ENCODE data around the gene PCLAF.
A peak's percentile ranks its signal among the peaks of the same experiment; 100 is the strongest.
"Not testable (repeated sequence)": the region's sequence is repeated elsewhere in the genome, so short reads cannot be mapped to it uniquely, and the experiment has no call there.

PCLAF gene

DNA sequence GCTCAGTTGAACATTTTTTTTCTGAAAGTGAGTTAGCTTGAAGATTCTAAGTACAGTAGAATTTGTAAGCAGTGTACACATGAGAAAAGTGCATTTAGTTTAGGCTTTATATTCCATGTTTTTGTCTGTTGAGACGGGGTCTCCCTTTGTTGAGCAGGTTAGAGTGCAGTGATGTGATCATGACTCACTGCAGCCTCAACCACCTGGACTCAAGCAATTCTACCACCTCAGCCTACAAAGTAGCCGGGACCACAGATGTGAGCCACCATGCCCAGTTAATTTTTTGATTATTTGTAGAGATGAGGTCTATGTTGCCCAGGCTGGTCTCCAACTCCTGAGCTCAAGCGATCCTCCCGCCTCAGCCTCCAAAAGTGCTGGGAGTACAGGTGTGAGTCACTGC is 20.0 kb downstream of the PCLAF start:
- no peak for DNase-seq

DNA sequence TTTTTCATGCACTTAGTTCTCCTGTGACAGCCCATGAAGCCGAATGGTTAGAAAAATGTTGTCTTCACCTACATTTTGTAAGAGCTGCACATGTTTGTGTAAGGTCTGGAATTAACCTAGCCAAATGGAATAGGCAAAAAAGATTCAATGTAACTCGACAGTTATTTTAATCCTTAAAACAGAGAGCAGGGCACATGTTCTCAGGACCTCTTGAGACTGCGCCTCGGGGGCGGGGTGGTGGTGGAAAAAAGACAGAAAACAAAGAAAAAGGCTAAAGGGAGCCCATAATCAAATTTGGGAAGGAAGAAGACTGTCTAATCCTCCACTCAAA is 24.6 kb downstream of the PCLAF start:
- no peak for DNase-seq

DNA sequence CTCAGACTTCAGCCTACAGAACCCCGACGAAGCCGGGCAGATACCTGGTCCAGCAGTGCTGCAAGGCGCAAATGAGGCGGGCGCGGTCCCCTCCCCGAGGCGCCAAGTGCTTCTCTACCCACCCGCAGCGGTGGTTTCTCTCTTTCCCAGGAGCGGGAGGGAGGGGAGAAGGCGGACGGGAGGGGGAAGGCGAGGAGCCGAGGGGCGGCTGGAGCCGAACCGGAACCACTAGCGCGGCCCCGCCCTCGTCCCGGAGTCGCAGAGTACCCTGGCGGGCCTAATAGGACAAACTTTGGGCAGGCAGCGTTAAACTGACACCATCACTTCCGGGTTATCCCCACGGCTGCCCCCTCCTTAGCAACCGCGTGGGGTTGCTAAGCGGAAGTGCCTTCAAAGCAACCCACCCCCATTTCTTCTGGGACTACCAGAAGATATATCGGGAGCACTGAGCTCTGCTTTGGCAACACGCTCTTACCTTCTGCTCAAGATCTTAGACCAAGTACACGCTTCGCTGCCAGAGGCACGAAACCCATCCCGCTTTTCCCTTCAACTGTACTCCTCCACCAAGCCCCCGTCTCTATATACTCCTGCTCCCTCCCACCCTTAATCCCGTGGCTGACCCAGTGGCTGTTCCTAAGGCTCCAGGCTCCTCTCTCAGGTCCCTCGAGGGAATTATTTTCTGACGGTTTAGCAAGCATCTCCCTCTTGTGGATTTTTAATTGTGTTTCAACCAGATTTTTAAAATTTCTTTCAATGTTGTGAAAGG is 25.1 kb downstream of the PCLAF start, which contains the start of gene CSNK1G1:
Gene CSNK1G1, minus strand, starts transcription at position 230 of the 766 bp plus-strand sequence. CDS start 55,674 bp downstream, outside the sequence.
- DNase-seq: peak; percentile 83

DNA sequence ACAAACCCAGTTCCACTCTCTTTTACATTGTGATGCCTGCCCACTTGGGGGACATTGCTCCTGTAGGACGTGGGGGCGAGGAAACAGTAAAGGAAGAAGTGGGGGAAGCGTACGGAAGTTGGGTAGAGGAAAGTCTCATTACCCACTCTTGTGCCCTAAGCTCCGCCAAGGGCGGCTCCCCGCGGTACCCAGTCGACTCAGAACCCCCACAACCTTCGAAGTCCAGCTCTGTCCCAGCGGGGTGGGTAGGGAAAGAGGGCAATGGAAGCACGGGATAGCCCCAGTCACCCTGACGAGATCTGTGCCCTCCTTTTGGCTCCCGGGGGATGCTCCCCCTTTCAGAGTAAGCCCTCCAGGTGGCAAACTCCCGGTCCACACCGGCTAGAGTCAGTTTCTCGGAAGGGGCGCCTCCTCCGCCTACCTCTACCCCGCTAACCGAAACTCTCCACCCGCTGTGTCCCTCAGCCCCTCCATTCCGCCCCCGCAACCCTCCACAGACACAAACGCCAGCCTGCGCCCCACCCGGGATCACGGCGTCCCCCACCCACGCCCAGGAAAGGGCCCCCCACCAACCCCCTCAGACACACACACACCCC is 25.8 kb downstream of the PCLAF start:
- no peak for DNase-seq

DNA sequence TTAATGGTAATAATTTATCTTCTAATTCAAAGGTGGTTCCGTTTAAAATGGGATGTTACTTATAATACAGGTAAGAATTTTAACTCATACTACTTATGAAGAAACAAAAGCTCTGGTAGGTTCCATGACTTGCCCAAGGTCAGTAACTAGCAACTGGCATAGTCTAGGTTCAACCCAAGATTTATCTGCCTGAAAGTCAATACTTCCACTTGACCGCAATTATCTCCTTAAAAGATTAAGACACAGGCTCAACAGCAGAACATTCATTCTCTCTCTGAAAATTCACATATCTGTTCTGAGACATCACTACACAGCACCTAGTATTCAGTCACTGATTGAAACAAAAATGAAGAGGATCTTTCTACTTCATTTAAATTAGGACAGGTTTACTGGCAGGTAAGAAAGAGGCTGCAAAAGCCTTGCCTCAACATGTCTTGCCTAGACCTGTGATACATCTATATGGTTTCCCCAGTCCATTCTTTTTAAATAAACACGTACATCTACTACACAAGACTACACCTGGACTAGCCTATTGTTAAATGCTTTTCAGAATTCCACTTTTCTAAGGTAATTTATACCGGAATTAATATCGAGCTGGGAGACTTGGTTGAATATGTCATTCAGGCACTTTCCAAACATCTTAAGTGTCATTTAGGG is 26.4 kb downstream of the PCLAF start:
- no peak for DNase-seq

DNA sequence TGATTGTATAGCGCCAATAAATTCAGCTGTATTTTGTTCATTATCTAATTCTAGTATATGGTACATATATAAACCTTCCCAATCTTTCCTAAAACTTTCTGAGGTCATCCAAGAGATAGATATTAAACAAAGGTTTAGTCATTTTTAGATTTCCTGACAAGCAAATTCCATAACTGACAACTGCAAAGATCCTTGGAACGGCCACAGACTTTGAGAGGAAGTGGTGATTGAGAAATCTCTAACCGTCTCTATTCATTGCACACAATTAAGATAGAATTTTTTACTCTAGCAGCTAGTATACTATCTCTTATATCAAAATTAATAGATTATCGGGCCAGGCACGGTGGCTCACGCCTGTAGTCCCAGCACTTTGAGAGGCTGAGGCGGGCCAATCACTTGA is 30.0 kb downstream of the PCLAF start:
- DNase-seq: no peak

DNA sequence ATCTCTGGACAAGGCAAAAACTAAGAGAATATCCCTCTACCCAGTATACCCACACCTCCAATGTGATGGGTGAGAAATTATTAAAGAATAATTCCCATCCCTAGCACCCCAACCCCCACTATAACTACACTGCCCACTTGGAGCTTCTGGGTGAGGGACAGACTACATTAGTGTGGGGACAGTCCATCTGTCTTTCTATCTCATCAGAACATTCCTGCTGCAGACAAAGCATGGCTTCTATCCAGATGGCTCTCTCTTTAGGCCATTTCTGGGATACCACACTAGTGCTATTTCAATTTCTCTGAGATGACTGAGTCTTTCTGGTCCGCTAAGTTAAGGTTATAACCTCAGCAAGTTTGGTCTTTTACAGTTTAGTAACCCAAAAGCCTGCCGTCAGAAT is 31.9 kb downstream of the PCLAF start:
- DNase-seq: no peak

DNA sequence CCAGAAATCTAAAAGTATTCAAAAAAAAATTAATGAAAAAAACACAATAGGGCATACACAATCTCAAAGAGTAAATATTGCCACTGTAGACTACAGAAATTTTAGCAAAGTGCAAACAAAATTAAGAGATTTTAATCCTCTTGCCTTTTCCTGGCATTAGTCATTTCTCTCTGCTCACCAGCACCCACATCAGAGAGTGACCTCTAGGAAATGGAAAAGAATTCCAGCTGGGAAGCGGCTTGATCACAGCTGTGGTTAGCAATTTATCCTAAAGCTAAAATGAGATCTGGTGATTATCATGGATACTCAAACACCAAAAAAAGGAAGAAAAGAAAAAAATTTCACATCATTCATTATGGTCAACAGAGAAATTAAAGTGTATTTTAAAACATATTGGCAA is 32.8 kb downstream of the PCLAF start:
- no peak for DNase-seq

DNA sequence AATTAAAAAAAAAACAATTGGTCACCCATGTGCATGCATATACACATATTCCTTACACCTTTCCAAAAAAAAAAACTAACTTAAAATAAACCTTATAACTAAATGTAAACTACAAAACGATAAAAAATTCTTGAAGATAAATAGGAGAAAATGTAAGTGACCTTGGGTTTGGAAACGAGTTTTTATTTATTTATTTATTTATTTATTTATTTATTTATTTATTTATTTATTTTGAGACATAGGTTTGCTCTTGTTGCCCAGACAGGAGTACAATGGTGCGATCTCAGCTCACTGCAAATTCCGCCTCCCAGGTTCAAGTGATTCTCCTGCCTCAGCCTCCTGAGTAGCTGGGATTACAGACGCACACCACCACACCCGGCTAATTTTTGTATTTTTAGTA is 35.0 kb downstream of the PCLAF start:
- DNase-seq: not testable (repeated sequence)

DNA sequence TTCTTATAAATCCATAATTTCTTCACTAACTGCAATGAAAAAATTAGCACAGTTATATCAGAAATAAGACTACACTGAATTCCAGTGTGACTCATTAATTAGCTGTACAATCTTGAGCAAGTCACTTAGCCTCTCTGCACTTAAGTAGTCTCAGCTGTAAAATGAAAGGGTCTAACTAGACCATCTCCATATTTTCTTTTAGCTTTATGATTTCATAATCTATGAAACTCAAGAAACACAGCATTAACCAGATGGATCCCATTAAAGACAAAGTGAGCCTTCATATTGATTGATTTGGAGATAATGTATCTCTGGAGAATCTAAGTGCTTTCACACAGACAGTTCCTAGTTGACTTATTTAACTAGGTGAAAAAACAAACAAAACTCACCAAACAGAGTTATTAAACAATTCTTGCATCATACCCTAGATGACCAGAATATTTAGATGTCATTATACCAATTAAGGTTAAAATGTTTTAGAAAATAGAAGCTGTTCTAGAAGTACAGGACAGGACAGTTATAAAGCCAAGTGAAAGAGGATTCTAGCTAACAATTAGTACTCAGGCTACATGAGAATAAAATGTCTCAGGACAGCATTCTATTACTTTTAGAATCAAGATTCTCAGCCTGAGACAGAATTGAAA is 36.5 kb downstream of the PCLAF start:
- DNase-seq: no peak

DNA sequence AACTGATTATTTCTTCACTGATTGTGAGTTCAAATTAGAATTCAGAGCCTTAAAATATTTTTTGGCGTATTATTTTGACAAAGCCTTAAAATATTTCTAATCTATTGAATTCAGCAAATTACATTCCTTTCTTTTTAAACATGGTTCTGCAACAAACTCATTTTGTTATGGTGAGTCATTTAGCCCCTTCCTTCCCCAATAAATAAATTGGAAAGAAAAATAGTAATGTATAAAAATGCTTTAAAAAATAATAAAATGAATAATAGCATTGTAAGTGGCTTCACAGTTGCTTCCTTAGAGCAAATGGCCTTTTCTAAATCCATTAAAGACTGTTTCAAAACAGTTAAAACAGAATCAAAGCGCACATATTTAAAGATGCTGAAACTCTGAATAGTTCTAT is 37.4 kb downstream of the PCLAF start:
- DNase-seq: no peak

DNA sequence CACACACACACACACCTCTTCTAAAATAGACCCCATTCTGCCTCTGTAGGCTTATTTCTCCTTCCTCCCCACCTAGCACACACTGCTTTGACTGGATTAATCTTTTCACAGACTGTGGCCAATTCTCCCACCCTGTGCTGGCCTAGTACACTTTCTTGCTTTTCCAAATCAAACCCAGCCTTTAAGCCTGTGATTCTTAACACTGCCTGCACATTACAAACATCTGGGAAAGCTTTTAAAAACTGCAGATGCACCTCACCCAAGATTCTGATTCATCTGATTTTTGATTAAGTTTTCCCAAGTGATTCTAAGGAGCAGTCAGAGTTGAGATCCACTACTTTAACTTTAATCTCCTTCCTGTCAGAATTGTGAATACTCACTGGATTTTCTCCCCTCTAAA is 38.0 kb downstream of the PCLAF start:
- DNase-seq: no peak

DNA sequence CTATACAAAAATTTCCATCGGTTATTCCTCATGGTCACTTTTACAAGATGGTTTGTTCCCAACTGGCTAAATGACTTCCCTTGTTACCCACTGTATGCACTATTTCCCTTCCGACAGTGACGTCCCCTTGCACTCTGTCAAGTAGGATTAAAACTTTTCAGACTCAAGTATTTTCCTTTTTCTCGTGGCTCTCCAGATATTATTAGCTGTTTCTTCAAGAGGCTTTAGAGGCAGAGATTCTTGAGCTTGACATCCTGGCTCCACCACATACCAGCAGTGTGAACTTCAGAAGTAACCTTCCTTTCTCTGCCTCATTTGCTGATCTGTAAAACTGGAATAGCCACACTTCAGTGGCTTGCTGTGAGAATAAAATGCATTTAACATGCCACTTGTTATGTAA is 39.3 kb downstream of the PCLAF start:
- DNase-seq: no peak

DNA sequence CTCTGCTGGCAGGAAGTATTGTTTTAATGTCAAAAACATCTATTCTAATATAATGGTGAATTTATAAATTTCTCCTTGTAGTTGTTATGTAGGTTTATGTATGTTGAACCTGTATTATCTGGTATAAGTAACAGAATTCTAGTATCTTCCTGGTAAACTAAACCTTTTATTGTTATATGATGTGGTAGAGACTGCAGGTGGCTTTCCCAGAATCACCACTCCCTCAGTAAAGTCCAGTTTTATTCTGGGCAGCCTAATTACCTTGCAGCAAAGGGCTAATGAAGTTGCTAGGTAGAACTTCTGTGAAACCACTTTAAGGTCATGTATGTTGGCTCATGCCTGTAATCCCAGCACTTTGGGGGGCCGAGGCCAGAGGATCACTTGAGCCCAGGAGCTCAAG is 40.9 kb downstream of the PCLAF start:
- DNase-seq: no peak

DNA sequence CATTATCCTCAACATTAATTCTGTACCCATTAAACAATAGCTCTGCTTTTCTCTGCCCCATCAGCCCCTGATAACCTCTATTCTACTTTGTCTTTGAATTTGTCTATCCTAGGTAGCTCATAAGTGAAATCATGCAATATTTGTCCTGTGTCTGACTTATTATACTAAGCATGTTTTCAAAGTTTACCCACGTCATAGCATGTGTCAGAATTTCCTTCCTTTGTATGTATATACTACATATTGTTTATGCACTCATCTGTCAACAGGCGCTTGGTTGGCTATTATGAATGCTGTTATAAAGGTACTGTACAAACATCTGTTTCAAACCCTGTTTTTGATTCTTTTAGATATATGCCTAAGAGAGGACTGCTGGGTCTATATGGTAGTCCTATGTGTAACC is 43.5 kb downstream of the PCLAF start:
- no peak for DNase-seq

DNA sequence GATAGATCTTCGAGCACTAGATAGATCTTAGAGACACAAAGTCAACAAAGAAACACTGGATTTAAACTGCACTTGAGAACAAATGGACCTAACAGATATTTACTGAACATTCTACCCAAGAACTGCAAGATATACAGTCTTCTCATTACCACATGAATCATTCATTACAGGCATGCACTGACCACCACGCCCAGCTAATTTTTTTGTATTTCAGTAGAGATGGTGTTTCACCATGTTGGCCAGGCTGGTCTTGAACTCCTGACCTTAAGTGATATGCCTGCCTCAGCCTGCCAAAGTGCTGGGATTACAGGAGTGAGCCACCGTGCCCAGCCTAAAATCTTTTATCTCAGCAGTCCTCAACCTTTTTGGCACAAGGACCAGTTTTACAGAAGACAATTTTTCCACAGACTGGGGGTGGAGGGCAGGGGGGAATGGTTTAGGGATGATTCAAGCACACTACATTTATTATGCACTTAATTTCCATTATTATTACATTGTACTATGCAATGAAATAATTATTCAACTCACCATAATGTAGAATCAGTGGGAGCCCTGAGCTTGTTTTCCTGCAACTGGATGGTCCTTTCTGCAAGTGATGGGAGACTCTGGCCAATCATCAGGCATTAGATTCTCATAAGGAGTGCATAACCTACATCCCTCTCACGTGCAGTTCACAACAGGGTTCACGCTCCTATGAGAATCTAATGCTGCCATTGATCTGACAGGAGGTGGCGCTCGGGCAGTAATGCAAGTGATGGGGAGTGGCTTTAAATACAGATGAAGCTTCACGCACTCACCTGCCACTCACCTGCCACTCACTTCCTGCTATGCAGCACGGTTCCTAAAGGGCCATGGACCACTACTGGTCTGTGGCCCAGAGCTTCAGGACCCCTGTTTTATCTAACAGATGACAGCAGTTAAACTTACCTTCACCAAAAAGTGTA is 47.0 kb downstream of the PCLAF start:
- no peak for DNase-seq

DNA sequence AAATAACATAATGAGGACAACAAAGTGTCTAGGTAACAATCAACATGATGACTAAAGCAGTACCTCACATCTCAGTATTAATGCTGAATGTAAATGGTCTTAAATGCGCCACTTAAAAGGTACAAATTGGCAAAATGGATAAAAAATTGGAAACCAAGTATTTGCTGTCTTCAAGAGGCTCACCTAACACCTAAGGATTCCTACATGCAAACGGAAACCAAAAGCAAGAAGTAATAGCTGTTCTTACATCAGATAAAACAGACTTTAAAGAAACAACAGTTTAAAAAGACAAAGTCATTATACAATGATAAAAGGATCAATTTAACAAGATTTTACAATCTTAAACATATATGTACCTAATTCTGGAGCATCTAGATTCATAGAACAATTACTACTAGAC is 47.7 kb downstream of the PCLAF start:
- DNase-seq: no peak

DNA sequence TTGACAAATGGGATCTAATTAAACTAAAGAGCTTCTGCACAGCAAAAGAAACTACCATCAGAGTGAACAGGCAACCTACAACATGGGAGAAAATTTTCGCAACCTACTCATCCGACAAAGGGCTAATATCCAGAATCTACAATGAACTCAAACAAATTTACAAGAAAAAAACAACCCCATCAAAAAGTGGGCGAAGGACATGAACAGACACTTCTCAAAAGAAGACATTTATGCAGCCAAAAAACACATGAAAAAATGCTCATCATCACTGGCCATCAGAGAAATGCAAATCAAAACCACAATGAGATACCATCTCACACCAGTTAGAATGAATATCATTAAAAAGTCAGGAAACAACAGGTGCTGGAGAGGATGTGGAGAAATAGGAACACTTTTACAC is 49.6 kb downstream of the PCLAF start:
- DNase-seq: not testable (repeated sequence)

DNA sequence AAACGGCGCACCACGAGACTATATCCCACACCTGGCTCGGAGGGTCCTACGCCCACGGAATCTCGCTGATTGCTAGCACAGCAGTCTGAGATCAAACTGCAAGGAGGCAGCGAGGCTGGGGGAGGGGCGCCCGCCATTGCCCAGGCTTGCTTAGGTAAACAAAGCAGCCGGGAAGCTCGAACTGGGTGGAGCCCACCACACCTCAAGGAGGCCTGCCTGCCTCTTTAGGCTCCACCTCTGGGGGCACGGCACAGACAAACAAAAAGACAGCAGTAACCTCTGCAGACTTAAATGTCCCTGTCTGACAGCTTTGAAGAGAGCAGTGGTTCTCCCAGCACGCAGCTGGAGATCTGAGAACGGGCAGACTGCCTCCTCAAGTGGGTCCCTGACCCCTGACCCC is 54.3 kb downstream of the PCLAF start:
- not testable (repeated sequence) for DNase-seq

DNA sequence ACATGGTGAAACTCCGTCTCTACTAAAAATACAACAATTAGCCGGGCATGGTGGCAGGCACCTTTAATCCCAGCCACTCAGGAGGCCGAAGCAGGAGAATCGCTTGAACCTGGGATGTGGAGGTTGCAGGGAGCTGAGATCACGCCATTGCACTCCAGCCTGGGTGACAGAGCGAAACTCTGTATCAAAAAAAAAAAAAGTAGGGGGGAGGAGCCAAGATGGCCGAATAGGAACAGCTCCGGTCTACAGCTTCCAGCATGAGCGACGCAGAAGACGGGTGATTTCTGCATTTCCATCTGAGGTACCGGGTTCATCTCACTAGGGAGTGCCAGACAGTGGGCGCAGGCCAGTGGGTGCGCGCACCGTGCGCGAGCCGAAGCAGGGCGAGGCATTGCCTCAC is 54.8 kb downstream of the PCLAF start:
- DNase-seq: not testable (repeated sequence)

DNA sequence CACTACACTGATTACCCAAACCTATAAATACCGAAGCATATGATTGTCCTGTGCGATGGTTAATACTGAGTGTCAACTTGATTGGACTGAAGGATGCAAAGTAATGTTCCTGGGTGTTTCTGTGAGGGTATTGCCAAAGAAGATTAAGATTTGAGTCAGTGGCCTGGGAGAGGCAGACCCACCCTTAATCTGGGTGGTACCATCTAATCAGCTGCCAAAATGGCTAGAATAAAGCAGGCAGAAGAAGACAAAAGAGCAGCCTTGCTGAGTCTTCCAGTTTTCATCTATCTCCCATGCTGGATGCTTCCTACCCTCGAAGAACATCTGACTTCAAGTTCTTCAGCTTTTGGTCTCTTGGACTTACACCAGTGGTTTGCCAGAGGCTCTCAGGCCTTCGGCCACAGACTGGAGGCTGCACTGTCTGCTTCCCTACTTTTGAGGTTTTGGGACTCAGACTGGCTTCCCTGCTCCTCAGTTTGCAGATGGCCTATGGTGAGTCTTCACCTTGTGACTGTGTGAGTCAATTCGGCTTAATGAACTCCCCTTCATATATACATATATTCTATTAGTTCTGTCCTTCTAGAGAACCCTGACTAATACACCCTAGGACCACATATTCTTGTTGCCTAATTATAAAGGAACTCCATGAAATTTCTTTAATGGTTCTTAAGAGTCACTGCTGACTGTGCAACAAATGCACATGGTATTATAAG is 56.9 kb downstream of the PCLAF start:
- DNase-seq: no peak

DNA sequence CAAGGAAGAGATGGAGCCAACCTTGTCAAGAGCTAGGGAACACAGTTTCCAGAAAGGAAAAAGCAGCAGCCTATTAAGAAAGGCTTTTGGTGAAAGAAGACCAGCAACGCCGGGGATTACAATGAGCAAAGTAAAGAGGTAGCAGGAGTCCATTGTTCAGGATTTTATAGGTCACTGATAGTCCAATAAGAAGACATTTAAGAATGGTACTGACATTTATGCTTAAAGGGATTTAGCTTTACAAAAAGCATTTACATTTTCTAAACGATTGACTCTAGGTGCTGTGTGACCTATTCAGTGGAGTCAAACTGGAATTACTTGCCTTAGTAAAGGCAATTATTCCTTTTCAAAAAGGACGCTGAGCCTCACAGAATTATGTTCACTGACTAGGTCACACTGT is 66.0 kb downstream of the PCLAF start:
- DNase-seq: no peak

Data from DMS153 (cell line).